GM12878 (cell line): Measurements from ENCODE around the gene SORBS2. TPM values are rescaled to one million over a fixed set of nuclear protein-coding genes. Genes with fewer than 3 reads are reported as not detected.

Experiments used
- ATAC-seq: fragments of 200-7000 bp; cut with Tn5 transposase; 3 replicates; pipeline ENCODE4 v1.9.1; 2020; ENCODE audit warnings: mild to moderate bottlenecking, moderate library complexity
- BruUV-seq: library from RNA; stranded (reverse); fragments of 400-500 nt; replicated peaks from 2 replicates; lab custom pipeline; 2021; lab: Mats Ljungman, UMichigan
- CTCF ChIA-PET: fragments of 300-600 bp; sonication (Branson Sonifier 250); formaldehyde crosslinking; extraction: SDS; loops from one replicate; lab custom pipeline; 2021; ENCODE audit warnings: inconsistent platforms; lab: Yijun Ruan, JAX
- POLR2A ChIA-PET: fragments of 350-600 bp; formaldehyde crosslinking; extraction: SDS; loops from one replicate; lab custom pipeline; 2021; ENCODE audit warnings: inconsistent platforms; lab: Charles Lee
- RAD21 ChIA-PET: fragments of 300-600 bp; sonication (Branson Sonifier 250); formaldehyde crosslinking; loops from one replicate; lab custom pipeline; 2023; ENCODE audit warnings: antibody characterized with exemption; ENCODE audit not compliant: unreplicated experiment; lab: Charles Lee
- SMC1A ChIA-PET: fragments of 300-600 bp; sonication (Branson Sonifier 250); formaldehyde crosslinking; loops from one replicate; lab custom pipeline; 2023; ENCODE audit not compliant: unreplicated experiment, uncharacterized antibody; lab: Charles Lee
- DNase-seq: peaks from one replicate; pipeline ENCODE4 v3.0.0-alpha.2; 2011; ENCODE audit warnings: low read depth, low spot score
- FAIRE-seq: peaks from 3 replicates; lab custom pipeline; 2011; peaks lifted over from hg19 to GRCh38; lab: Jason Lieb, UNC
- H2AFZ ChIP-seq: 2 replicates; pipeline ENCODE4 v1.6.0; 2011; ENCODE audit warnings: low read depth, low read length, control low read depth; ENCODE audit not compliant: control insufficient read depth
- H3K27ac ChIP-seq: 2 replicates; pipeline ENCODE4 v1.5.1; 2011; ENCODE audit warnings: control low read depth; ENCODE audit not compliant: control insufficient read depth, insufficient read depth
- H3K27me3 ChIP-seq, 2 experiments: replicated peaks in 1 of 2; 2 replicates each; pipeline versions ENCODE4 v1.6.0 to v1.6.1; 2011; ENCODE audit warnings: low read length in 1 of 2; ENCODE audit not compliant: control insufficient read depth in 2 of 2, insufficient read depth in 2 of 2
- H3K36me3 ChIP-seq, 2 experiments: 2 replicates each; pipeline ENCODE4 v1.5.1; 2011; ENCODE audit warnings: low read length in 1 of 2; ENCODE audit not compliant: control insufficient read depth in 2 of 2, insufficient read depth in 2 of 2
- H3K4me1 ChIP-seq: 2 replicates; pipeline ENCODE4 v1.6.1; 2011; ENCODE audit warnings: mild to moderate bottlenecking, low read length, moderate library complexity, mixed read lengths; ENCODE audit not compliant: control insufficient read depth, insufficient read depth
- H3K4me2 ChIP-seq: 2 replicates; pipeline ENCODE4 v1.6.0; 2011; ENCODE audit warnings: control low read depth; ENCODE audit not compliant: control insufficient read depth, insufficient read depth
- H3K4me3 ChIP-seq: fragments of 200-600 bp; sonication (generic); 2 replicates; pipeline ENCODE4 v1.5.1; 2016
- H3K79me2 ChIP-seq: 2 replicates; pipeline ENCODE4 v1.6.0; 2011; ENCODE audit warnings: low read length; ENCODE audit not compliant: control insufficient read depth, insufficient read depth
- H3K9ac ChIP-seq: 2 replicates; pipeline ENCODE4 v1.8.0; 2011; ENCODE audit warnings: low read length, control low read depth, mixed read lengths; ENCODE audit not compliant: control insufficient read depth, insufficient read depth
- H3K9me3 ChIP-seq: replicated peaks from 3 replicates; pipeline ENCODE4 v1.5.1; 2011; ENCODE audit warnings: mild to moderate bottlenecking, low read length; ENCODE audit not compliant: control insufficient read depth, insufficient read depth
- H4K20me1 ChIP-seq: 2 replicates; pipeline ENCODE4 v1.6.0; 2011; ENCODE audit not compliant: control insufficient read depth, insufficient read depth
- WGBS: methylation state at CpG from one replicate; pipeline ENCODE4 v1.1.6; 2016; ENCODE audit warnings: low lambda C conversion rate; ENCODE audit not compliant: insufficient replicate concordance, insufficient coverage; ENCODE audit errors: missing lambda C conversion rate; 5-methylcytosine and 5-hydroxymethylcytosine counted together
- in situ Hi-C: fragments of 300-500 bp; cut with MboI; formaldehyde crosslinking; loops from 9 replicates; pipeline ENCODE4 v1.14.3; 2018; ENCODE audit warnings: mixed read lengths
- intact Hi-C: fragments of 100-400 bp; cut with micrococcal nuclease; formaldehyde crosslinking; loops from one replicate; pipeline ENCODE4 v1.14.2; 2022; ENCODE audit not compliant: unreplicated experiment
- polyA plus RNA-seq, 11 experiments: library from polyadenylated mRNA; depleted of rRNA in 4 of 11; unstranded in 6 of 11; stranded (reverse) in 5 of 11; fragments of >200 nt; fragmentation: Nextera tagmentation in 4 of 11; fragmentation: Illumina TruSeq in 1 of 11; extraction: Ambion mirVana in 4 of 11; extraction: Trizol in 1 of 11; gene quantifications; 1 replicate in 1 of 11; 2 replicates in 10 of 11; pipeline versions ENCODE4 v1.2.1 to v1.2.3, GENCODE V29; 2011 to 2016; ENCODE audit warnings: inconsistent platforms in 2 of 11, missing spikeins in 2 of 11, low read depth in 1 of 11
- total RNA-seq, 4 experiments: library from RNA; depleted of rRNA in 3 of 4; stranded (reverse); fragments of >200 nt in 3 of 4; fragmentation: Illumina TruSeq in 1 of 4; extraction: Trizol in 1 of 4; gene quantifications; 2 replicates each; pipeline versions ENCODE4 v1.2.1 to v1.2.3, GENCODE V29; 2013 to 2021
- TF ChIP-seq, protein P1 (sequence below): fragments of 450-650 bp; IDR thresholded peaks from 2 replicates; pipeline ENCODE4 v1.6.1; 2017; ENCODE audit warnings: antibody characterized with exemption, mild to moderate bottlenecking, moderate library complexity
- TF ChIP-seq, protein P2 (sequence below): IDR thresholded peaks from 2 replicates; pipeline ENCODE4 v1.6.1; 2011; ENCODE audit warnings: low read depth, low read length, improper control_type of control experiment, borderline replicate concordance

SORBS2 gene
- total and polyA plus RNA-seq, 10 of the 15 experiments (the other 5 are each of a cell fraction or from before 2014, with no cell fraction given), result 0.06 to 3.0 (median 0.79) TPM

DNA sequence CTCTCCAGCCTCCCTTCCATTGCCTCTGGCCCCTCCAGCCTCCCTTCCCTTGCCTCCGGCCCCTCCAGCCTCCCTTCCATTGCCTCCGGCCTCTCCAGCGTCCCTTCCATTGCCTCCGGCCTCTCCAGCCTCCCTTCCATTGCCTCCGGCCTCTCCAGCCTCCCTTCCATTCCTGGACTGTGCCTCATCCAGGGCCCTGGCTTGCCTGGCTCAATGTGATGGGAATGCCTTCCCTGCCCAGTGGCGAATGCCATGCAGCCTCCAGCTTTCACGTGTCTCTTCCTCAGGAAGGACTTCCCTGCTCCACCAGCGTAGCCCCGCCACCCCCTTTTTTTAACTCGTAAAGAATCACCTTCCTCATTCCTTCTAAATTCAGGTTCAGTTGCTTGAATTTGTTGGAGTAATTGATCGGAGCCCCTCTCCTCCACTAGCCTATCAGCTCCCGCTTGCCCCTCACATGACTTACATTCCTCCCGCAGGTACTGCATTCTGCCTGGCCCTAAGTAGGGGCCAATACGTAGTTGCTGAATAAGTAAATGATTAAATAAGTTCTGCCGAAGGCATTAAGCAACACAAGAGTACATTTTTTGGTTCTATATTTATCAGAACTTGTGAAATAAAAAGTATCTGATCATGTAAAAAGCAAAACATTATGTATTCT lies 30.3 kb downstream of the SORBS2 start:
- Histone ChIP-seq H3K27ac (no peak overlapping the region), H3K4me2 (no peak overlapping the region), H2AFZ (no peak overlapping the region), H4K20me1 (no peaks in the 10 kb centered on the region), H3K36me3 (no peaks in the 10 kb centered on the region), H3K79me2 (no peaks in the 10 kb centered on the region), H3K9ac (no peak overlapping the region), H3K9me3 (no peaks in the 10 kb centered on the region), H3K4me1 (no peaks in the 10 kb centered on the region), H3K4me3 (no peak overlapping the region), H3K27me3 (no peaks in the 10 kb centered on the region)
- intact Hi-C loops, result no loop called here
- no peak for ATAC-seq
- no peak for FAIRE-seq
- 69% methylated on average over 10 of the region's 15 CpGs for WGBS
- ChIA-PET RAD21 (no interaction called here), SMC1A (no interaction called here), POLR2A (no interaction called here), CTCF (no interaction called here)
- no peak for DNase-seq
- in situ Hi-C loops, result no loop called here
- TF ChIP-seq, protein P1, sequence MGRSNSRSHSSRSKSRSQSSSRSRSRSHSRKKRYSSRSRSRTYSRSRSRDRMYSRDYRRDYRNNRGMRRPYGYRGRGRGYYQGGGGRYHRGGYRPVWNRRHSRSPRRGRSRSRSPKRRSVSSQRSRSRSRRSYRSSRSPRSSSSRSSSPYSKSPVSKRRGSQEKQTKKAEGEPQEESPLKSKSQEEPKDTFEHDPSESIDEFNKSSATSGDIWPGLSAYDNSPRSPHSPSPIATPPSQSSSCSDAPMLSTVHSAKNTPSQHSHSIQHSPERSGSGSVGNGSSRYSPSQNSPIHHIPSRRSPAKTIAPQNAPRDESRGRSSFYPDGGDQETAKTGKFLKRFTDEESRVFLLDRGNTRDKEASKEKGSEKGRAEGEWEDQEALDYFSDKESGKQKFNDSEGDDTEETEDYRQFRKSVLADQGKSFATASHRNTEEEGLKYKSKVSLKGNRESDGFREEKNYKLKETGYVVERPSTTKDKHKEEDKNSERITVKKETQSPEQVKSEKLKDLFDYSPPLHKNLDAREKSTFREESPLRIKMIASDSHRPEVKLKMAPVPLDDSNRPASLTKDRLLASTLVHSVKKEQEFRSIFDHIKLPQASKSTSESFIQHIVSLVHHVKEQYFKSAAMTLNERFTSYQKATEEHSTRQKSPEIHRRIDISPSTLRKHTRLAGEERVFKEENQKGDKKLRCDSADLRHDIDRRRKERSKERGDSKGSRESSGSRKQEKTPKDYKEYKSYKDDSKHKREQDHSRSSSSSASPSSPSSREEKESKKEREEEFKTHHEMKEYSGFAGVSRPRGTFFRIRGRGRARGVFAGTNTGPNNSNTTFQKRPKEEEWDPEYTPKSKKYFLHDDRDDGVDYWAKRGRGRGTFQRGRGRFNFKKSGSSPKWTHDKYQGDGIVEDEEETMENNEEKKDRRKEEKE, result no peak
- TF ChIP-seq, protein P2, sequence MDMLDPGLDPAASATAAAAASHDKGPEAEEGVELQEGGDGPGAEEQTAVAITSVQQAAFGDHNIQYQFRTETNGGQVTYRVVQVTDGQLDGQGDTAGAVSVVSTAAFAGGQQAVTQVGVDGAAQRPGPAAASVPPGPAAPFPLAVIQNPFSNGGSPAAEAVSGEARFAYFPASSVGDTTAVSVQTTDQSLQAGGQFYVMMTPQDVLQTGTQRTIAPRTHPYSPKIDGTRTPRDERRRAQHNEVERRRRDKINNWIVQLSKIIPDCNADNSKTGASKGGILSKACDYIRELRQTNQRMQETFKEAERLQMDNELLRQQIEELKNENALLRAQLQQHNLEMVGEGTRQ, result no peak
- no TSS peak for BruUV-seq
